ENCODE results near the gene SDK1.

DNA sequence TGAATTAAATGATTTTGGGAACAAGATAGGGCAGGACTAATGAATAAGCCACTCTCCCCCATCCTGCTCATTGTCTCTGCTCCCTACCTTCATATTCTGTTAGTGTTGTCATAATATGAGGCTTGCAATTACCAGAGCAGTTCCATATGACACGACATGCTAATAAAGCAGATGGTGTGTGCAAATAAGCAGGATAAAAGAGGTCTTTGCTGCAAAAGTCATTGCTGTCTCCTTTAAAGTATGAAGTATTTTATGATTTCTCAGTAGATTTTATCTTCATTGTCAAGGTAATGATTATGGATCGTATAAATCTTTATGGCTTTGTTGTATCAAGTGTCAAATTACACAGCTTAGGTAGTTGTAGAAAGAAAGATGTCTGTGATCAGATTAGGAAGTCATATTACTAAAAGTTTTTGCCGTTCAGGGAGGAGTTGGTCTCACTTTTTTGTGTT is 114.8 kb downstream of the SDK1 start:
- TF ChIP-seq, protein P1, sequence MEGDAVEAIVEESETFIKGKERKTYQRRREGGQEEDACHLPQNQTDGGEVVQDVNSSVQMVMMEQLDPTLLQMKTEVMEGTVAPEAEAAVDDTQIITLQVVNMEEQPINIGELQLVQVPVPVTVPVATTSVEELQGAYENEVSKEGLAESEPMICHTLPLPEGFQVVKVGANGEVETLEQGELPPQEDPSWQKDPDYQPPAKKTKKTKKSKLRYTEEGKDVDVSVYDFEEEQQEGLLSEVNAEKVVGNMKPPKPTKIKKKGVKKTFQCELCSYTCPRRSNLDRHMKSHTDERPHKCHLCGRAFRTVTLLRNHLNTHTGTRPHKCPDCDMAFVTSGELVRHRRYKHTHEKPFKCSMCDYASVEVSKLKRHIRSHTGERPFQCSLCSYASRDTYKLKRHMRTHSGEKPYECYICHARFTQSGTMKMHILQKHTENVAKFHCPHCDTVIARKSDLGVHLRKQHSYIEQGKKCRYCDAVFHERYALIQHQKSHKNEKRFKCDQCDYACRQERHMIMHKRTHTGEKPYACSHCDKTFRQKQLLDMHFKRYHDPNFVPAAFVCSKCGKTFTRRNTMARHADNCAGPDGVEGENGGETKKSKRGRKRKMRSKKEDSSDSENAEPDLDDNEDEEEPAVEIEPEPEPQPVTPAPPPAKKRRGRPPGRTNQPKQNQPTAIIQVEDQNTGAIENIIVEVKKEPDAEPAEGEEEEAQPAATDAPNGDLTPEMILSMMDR (IDR thresholded peaks at IDR 0.05; ENCODE audit: low read depth, low read length, poor library complexity, severe bottlenecking) = no peak
- no peak for TF ChIP-seq EZH2phosphoT487 (IDR thresholded peaks at IDR 0.05; ENCODE audit: borderline replicate concordance, low read length)

All from DOHH2 (cell line).